MV-4-11 (cell line): ENCODE measurements around the gene PKM.

Source experiments
- DNase-seq: peaks from one replicate; lab custom pipeline; 2025; lab: John Stamatoyannopoulos, UW

Gene PKM

GRCh38 chr15:72155635-72156616, 75.1 kb downstream of the PKM start:
- peak; percentile 70 for DNase-seq

DNA sequence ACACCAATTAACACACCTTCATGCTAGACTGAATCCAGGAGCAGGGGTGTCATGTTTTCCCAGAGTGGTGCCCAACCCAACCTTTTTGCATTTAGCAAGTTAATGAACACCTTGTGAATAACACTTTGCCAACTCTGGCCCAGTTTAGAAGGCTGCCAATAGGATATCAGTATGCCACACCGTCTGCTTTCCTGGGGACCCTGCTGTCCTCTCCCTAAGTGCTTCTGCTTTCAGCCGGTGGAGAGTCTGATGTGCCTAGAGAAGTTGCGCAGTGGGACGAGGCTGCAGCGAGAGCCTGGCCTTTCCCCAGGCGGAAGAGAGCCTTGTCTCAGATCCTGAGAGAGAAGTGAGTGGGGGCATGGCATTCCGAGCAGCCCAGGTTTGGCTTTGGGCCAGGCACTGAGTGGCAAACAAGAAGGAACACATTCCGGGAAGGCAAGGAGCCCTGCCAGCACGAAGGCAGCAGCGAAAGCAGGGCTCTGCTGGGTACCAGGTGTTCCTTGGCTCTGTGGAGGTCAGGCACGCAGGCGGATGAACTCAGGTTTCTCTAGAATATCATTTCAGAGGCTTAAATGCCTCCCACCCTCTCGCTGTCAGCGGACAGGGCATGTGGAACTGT, 75.9 kb downstream of the PKM start:
- DNase-seq, result no peak

- DNase-seq, result no peak
These were observed 76.7 kb downstream of the PKM start for GRCh38 chr15:72154316-72154715.

DNA sequence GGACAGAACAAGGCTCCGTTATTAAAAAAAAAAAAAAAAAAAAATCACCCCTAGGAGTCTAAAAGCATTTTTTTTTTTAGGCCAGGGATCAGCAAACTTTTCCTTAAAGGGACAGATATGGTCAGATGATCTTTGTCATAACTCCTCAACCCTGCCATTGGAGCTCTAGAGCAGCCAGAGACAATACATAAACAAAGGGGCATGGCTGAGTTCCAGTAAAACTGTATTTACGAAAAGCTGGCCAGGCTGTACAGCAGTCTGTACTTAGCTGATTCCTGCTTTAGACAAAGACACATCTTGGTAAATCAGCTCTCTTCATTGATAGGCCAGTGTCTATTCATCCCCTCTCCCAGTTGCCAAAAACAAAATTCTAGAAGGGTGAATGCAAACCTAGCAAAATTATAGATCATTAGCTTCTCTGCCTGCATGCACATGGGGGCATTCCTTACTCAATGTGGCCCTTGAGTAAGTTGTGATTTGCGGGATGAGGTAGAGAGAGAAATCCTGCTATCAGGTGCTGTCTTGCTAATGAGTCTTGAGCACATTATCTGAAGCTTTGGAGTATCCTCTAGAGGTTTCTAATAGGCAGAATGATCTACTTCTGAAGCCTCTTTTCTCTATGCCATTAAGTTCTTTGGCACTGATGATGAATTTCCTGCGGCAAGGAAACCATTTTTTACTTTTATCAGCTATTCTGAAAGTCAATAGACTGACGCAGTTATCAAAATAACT, 77.6 kb downstream of the PKM start:
- no peak for DNase-seq
